Gastrocnemius medialis (tissue), 4 donors: ENCODE measurements around the gene AMZ1. TPM values are rescaled to one million over a fixed set of nuclear protein-coding genes. Genes with fewer than 3 reads are reported as not detected.

Experiments
- ATAC-seq, 2 donors: fragments of 150-250 bp; one replicate each; pipeline ENCODE4 v1.9.1; 2016
- DNase-seq, 2 donors: peaks; one replicate each; pipeline ENCODE4 v3.0.0-alpha.2; 2019
- H3K27ac ChIP-seq, 4 donors: fragments of 200-600 bp; sonication (generic); 1 replicate in 1 of 4; 2 replicates in 3 of 4; pipeline ENCODE4 v1.5.1; 2016 to 2018; ENCODE audit warnings: mild to moderate bottlenecking in 2 of 4, moderate library complexity in 1 of 4
- H3K27me3 ChIP-seq, 3 donors: fragments of 200-600 bp; sonication (generic) in 2 of 3; 1 replicate in 1 of 3; 2 replicates in 2 of 3; pipeline versions ENCODE4 v1.5.1 to v1.6.0; 2016 to 2019; ENCODE audit warnings: mild to moderate bottlenecking in 1 of 3, moderate library complexity in 1 of 3
- H3K36me3 ChIP-seq, 2 donors: fragments of 200-600 bp; sonication (generic) in 1 of 2; one replicate each; pipeline ENCODE4 v1.5.1; 2017 to 2018
- H3K4me1 ChIP-seq, 2 donors: fragments of 200-600 bp; sonication (generic) in 1 of 2; one replicate each; pipeline ENCODE4 v1.5.1; 2016 to 2017; ENCODE audit warnings: mild to moderate bottlenecking in 2 of 2
- H3K4me3 ChIP-seq, 4 donors: fragments of 200-600 bp; sonication (generic) in 3 of 4; 1 replicate in 1 of 4; 2 replicates in 3 of 4; pipeline ENCODE4 v1.5.1; 2016 to 2019; ENCODE audit warnings: mild to moderate bottlenecking in 2 of 4
- H3K9me3 ChIP-seq, 3 donors: fragments of 200-600 bp; sonication (generic) in 2 of 3; 1 replicate in 1 of 3; 2 replicates in 2 of 3; pipeline ENCODE4 v1.5.1; 2016 to 2019
- CTCF ChIP-seq, 5 experiments: fragments of 450-650 bp in 3 of 5; fragments of 200-600 bp in 2 of 5; sonication (generic) in 2 of 5; IDR thresholded peaks in 4 of 5; conservative IDR thresholded peaks in 1 of 5; 1 replicate in 4 of 5; 2 replicates in 1 of 5; pipeline ENCODE4 v1.5.1; 2016 to 2019; ENCODE audit warnings: antibody characterized with exemption in 5 of 5, mild to moderate bottlenecking in 3 of 5, moderate library complexity in 3 of 5
- POLR2A ChIP-seq, 2 donors: fragments of 450-650 bp; IDR thresholded peaks; one replicate each; pipeline ENCODE4 v1.6.1; 2017; ENCODE audit warnings: antibody characterized with exemption in 2 of 2, mild to moderate bottlenecking in 2 of 2, moderate library complexity in 2 of 2
- in situ Hi-C, 4 donors: fragments of 200-750 bp; cut with MboI; loops; one replicate each; pipeline versions ENCODE4 v1.15.0 to v1.8.0; 2017; ENCODE audit warnings: low sequenced_read_pairs in 4 of 4
- intact Hi-C: fragments of 100-400 bp; cut with DNase I; formaldehyde crosslinking; loops from one replicate; pipeline ENCODE4 v1.15.1; 2023; ENCODE audit warnings: low total_unique reads
- total RNA-seq, 4 donors: library from RNA; depleted of rRNA; stranded (reverse); fragments of >200 nt; gene quantifications; one replicate each; pipeline versions ENCODE4 v1.1.0 to v1.2.3, GENCODE V29; 2016

Gene AMZ1
- total RNA-seq, 4 donors from 2014 or later, result not detected

GRCh38 chr7:2681929-2682799, 5.8 kb upstream of the AMZ1 start:
- in situ Hi-C loops (loop anchor here (10.0 to 25.0 kb wide), 3 partner anchors 117 to 227 kb away; no protein-coding TSS in a partner anchor), intact Hi-C loops (loop anchor here (1.0 to 5.0 kb wide), 2 partner anchors 205 to 231 kb away; partner anchors contain the start of gene GRIFIN)
- no peak for ATAC-seq
- TF ChIP-seq CTCF (IDR thresholded peaks at IDR 0.05 in 4 of 5, conservative IDR thresholded peaks at IDR 0.05 in 1 of 5), result no peak
- no peak for TF ChIP-seq POLR2A (IDR thresholded peaks at IDR 0.05)
- Histone ChIP-seq H3K9me3 (no peaks in the 10 kb centered on the region), H3K4me3 (no peak overlapping the region), H3K4me1 (no peaks in the 10 kb centered on the region), H3K36me3 (no peaks in the 10 kb centered on the region), H3K27me3 (peaks cover 30 to 42% (median 33%) of the 10 kb centered on the region in 3 donors), H3K27ac (no peak overlapping the region)
- no peak for DNase-seq

- no peak for ATAC-seq
- H3K9me3 ChIP-seq, result no peaks in the 10 kb centered on the region
- intact Hi-C loops, result loop anchor here (5.0 kb wide), 1 partner anchor 207 kb away; the partner anchor contains the start of gene GRIFIN
- peaks cover 49 to 60% (median 55%) of the 10 kb centered on the region in 3 donors for H3K27me3 ChIP-seq
- no peaks in the 10 kb centered on the region for H3K36me3 ChIP-seq
- H3K4me1 ChIP-seq, result peaks cover 5 to 6% of the 10 kb centered on the region in 2 donors
- in situ Hi-C loops, result loop anchor here (10.0 to 25.0 kb wide), 3 partner anchors 120 to 230 kb away; no protein-coding TSS in a partner anchor
- TF ChIP-seq CTCF (IDR thresholded peaks at IDR 0.05 in 4 of 5, conservative IDR thresholded peaks at IDR 0.05 in 1 of 5), result no peak
- no peak overlapping the region for H3K27ac ChIP-seq
- DNase-seq, result no peak
- no peak overlapping the region for H3K4me3 ChIP-seq
These were observed 3.5 kb upstream of the AMZ1 start for GRCh38 chr7:2684501-2684900.

DNA sequence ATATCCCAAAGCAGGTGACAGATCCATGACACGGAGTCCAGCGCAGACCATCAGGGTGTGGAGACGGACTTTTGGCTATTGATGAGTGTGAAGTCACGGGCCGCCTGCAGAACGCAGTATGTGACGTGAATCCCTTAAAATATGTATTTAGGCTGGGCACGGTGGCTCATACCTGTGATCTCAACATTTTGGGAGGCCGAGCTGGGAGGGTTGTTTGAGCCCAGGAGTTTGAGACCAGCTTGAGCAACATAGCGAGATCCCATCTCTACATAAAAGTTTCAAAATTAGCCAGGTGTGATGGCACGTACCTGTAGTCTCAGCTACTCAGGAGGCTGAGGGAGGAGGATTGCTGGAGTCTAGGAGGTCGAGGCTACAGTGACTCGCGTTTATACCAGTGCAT, 1.9 kb upstream of the AMZ1 start:
- TF ChIP-seq CTCF (IDR thresholded peaks at IDR 0.05 in 4 of 5, conservative IDR thresholded peaks at IDR 0.05 in 1 of 5) (no peak), POLR2A (IDR thresholded peaks at IDR 0.05) (no peak)
- in situ Hi-C loops (loop anchor here (10.0 to 25.0 kb wide), 3 partner anchors 121 to 231 kb away; no protein-coding TSS in a partner anchor), intact Hi-C loops (no loop called here)
- Histone ChIP-seq H3K4me3 (no peak overlapping the region), H3K9me3 (no peaks in the 10 kb centered on the region), H3K36me3 (no peaks in the 10 kb centered on the region), H3K4me1 (peaks cover 5 to 6% of the 10 kb centered on the region in 2 donors), H3K27ac (no peak overlapping the region), H3K27me3 (peaks cover 46 to 55% (median 50%) of the 10 kb centered on the region in 3 donors)
- no peak for DNase-seq
- ATAC-seq, result no peak

- H3K4me3 ChIP-seq, result peak overlapping the region in 1 of 4 donors; percentile 38
These were observed 598 bp upstream of the AMZ1 start for GRCh38 chr7:2687338-2687869.

More at GRCh38 chr7:2687338-2687869, 598 bp upstream of the AMZ1 start:
- ATAC-seq, result no peak
- Histone ChIP-seq H3K4me1 (peaks cover 5 to 6% of the 10 kb centered on the region in 2 donors), H3K27me3 (peaks cover 41 to 54% (median 49%) of the 10 kb centered on the region in 3 donors), H3K9me3 (no peaks in the 10 kb centered on the region), H3K27ac (no peak overlapping the region), H3K36me3 (no peaks in the 10 kb centered on the region)
- intact Hi-C loops (no loop called here), in situ Hi-C loops (loop anchor here (10.0 to 25.0 kb wide), 3 partner anchors 123 to 233 kb away; no protein-coding TSS in a partner anchor)
- no peak for DNase-seq
- TF ChIP-seq POLR2A (IDR thresholded peaks at IDR 0.05) (no peak), CTCF (IDR thresholded peaks at IDR 0.05 in 4 of 5, conservative IDR thresholded peaks at IDR 0.05 in 1 of 5) (no peak)
